SU-DHL-6 (cell line): ENCODE data around the gene WWOX.

Source experiments
- H2AFZ ChIP-seq: fragments of 200-600 bp; sonication (generic); 2 replicates; pipeline ENCODE4 v1.6.1; 2014; ENCODE audit warnings: low read depth, mild to moderate bottlenecking, moderate library complexity, mixed read lengths, antibody characterized with exemption, low read length; ENCODE audit not compliant: severe bottlenecking
- H3F3A ChIP-seq: fragments of 200-600 bp; shearing (Covaris generic); 2 replicates; pipeline ENCODE4 v1.6.0; 2016; ENCODE audit warnings: antibody characterized with exemption, mild to moderate bottlenecking; ENCODE audit not compliant: insufficient read depth
- H3K27ac ChIP-seq: fragments of 200-600 bp; sonication (generic); 2 replicates; pipeline ENCODE4 v1.5.1; 2016; ENCODE audit warnings: low read depth, mild to moderate bottlenecking, low read length, moderate library complexity, mixed read lengths
- H3K27me3 ChIP-seq: fragments of 200-600 bp; sonication (generic), shearing (Covaris generic); 2 replicates; pipeline ENCODE4 v1.6.0; 2014; ENCODE audit warnings: mild to moderate bottlenecking, low read length
- H3K36me3 ChIP-seq: fragments of 200-600 bp; sonication (generic); 2 replicates; pipeline ENCODE4 v1.6.1; 2014; ENCODE audit warnings: mild to moderate bottlenecking, low read length, mixed read lengths
- H3K4me2 ChIP-seq: fragments of 300-600, 200-600 bp; shearing (Covaris generic), sonication (generic); 2 replicates; pipeline ENCODE4 v1.6.0; 2014; ENCODE audit warnings: low read length, low read depth, mild to moderate bottlenecking; ENCODE audit not compliant: poor library complexity, severe bottlenecking
- H3K4me3 ChIP-seq: fragments of 200-600 bp; sonication (generic); 2 replicates; pipeline ENCODE4 v1.5.1; 2014; ENCODE audit warnings: antibody characterized with exemption, low read length, mild to moderate bottlenecking, mixed read lengths; ENCODE audit not compliant: insufficient read depth, poor library complexity, severe bottlenecking
- H3K79me2 ChIP-seq: fragments of 200-600 bp; sonication (generic); 2 replicates; pipeline ENCODE4 v1.6.1; 2014; ENCODE audit warnings: mild to moderate bottlenecking, low read length, moderate library complexity; ENCODE audit not compliant: insufficient read depth
- H3K9ac ChIP-seq: fragments of 200-600 bp; sonication (generic); 2 replicates; pipeline ENCODE4 v1.7.0; 2014; ENCODE audit warnings: mild to moderate bottlenecking, low read length
- H3K9me2 ChIP-seq: fragments of 200-600 bp; sonication (generic); replicated peaks from 2 replicates; pipeline ENCODE4 v1.6.1; 2014; ENCODE audit warnings: low read length; ENCODE audit not compliant: insufficient read depth
- H3K9me3 ChIP-seq: fragments of 200-600 bp; sonication (generic); 2 replicates; pipeline ENCODE4 v1.6.1; 2014; ENCODE audit warnings: low read length, mixed read lengths; ENCODE audit not compliant: insufficient read depth
- H4K20me1 ChIP-seq: fragments of 200-600 bp; sonication (generic); 2 replicates; pipeline ENCODE4 v1.6.1; 2014; ENCODE audit warnings: low read depth, mild to moderate bottlenecking, antibody characterized with exemption, low read length, moderate library complexity, mixed read lengths
- EZH2phosphoT487 ChIP-seq: fragments of 200-600 bp; sonication (generic), shearing (Covaris generic); conservative IDR thresholded peaks from 2 replicates; pipeline ENCODE4 v1.6.1; 2018; ENCODE audit warnings: mild to moderate bottlenecking, antibody characterized with exemption, low read length, moderate library complexity, mixed read lengths
- TF ChIP-seq, protein P1 (sequence below): fragments of 200-600 bp; sonication (generic); IDR thresholded peaks from one replicate; pipeline ENCODE4 v1.5.1; 2017; ENCODE audit warnings: antibody characterized with exemption, mild to moderate bottlenecking, low read length, moderate library complexity; ENCODE audit not compliant: insufficient read depth, poor library complexity, severe bottlenecking

Gene WWOX

DNA sequence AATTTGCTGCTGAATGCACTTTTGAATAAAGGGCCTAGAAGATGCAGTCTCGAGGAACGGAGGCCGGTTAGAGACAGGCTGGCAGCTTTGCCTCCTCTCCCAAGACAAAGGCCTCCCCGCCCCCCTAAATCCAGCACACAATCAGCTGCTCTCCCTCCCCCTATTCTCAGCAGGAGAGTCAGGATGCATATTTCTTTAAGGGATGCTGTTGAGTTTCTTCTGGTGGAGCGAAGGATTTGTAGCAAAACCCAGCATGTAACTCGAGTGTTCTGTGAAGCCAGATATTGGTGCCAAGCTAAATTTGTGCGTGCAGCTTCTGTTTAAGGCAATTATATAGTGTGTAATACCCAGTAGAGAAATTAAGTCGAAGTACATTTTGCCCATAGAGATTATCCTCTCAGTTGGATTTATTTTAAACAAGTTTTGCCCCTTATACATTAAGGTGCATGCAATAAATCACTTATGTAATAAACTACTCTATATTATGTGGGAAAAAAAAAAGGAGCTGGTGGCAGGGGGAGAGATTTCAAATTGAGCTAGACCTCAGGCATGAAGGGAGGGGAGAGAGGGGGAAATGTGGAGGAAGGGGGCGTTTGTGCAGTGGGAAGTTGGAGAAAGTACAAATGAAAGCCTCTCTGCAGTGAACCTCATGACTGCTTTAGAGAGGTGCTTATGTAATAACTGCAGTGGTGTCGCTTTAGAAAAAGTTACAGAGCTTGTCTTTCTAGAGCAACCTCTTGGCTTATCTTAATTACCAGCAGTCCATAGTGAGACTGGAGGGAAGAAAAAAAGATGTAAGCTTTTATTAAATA is 901.9 kb downstream of the WWOX start:
- no peaks in the 10 kb centered on the region for H4K20me1 ChIP-seq
- TF ChIP-seq, protein P1, sequence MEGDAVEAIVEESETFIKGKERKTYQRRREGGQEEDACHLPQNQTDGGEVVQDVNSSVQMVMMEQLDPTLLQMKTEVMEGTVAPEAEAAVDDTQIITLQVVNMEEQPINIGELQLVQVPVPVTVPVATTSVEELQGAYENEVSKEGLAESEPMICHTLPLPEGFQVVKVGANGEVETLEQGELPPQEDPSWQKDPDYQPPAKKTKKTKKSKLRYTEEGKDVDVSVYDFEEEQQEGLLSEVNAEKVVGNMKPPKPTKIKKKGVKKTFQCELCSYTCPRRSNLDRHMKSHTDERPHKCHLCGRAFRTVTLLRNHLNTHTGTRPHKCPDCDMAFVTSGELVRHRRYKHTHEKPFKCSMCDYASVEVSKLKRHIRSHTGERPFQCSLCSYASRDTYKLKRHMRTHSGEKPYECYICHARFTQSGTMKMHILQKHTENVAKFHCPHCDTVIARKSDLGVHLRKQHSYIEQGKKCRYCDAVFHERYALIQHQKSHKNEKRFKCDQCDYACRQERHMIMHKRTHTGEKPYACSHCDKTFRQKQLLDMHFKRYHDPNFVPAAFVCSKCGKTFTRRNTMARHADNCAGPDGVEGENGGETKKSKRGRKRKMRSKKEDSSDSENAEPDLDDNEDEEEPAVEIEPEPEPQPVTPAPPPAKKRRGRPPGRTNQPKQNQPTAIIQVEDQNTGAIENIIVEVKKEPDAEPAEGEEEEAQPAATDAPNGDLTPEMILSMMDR = no peak
- TF ChIP-seq EZH2phosphoT487 = no peak
- no peak overlapping the region for H3K4me3 ChIP-seq

DNA sequence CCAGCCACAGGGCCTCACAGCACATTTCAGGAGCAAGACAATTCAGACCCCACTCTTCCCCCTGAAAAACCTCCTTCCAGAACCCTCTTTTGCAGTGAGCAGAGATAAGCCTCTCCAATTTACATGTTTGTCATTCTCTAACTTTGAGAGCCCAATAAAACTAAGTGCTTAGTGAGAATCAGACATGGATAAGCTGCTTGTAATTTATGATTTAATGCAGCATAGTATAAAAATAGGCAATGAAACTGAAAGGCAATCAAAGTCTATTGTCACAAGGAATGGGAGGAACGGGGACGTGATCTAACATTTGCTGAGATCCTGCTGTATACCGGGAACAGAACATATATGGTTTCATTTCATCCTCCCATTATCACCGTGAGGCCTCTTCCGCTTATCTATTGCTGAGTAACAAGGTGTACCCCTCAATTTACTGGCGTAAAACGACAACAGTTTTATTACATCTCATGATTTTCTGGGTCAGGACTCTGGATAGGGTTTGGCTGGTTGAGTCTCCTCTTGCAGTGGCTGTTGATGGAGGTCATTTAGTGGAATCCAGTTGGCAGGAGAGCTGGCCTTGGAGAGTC is 903.7 kb downstream of the WWOX start:
- no peaks in the 10 kb centered on the region for H3F3A ChIP-seq
- H3K79me2 ChIP-seq = no peaks in the 10 kb centered on the region
- H3K9me2 ChIP-seq = no peaks in the 10 kb centered on the region
- no peak overlapping the region for H3K9ac ChIP-seq
- H4K20me1 ChIP-seq = no peaks in the 10 kb centered on the region
- H3K4me3 ChIP-seq = no peak overlapping the region
- no peak overlapping the region for H3K27ac ChIP-seq
- no peaks in the 10 kb centered on the region for H3K9me3 ChIP-seq
- no peak for TF ChIP-seq EZH2phosphoT487
- TF ChIP-seq, protein P1 = no peak
- H3K4me2 ChIP-seq = no peak overlapping the region
- no peaks in the 10 kb centered on the region for H3K36me3 ChIP-seq
- H3K27me3 ChIP-seq = no peaks in the 10 kb centered on the region
- no peak overlapping the region for H2AFZ ChIP-seq

More for the DNA sequence above, 901.9 kb downstream of the WWOX start:
- no peaks in the 10 kb centered on the region for H3K9me2 ChIP-seq
- no peak overlapping the region for H3K9ac ChIP-seq
- no peak overlapping the region for H3K4me2 ChIP-seq
- no peaks in the 10 kb centered on the region for H3F3A ChIP-seq
- no peaks in the 10 kb centered on the region for H3K79me2 ChIP-seq
- no peaks in the 10 kb centered on the region for H3K27me3 ChIP-seq
- H3K36me3 ChIP-seq = no peaks in the 10 kb centered on the region
- no peak overlapping the region for H3K27ac ChIP-seq
- no peak overlapping the region for H2AFZ ChIP-seq
- no peaks in the 10 kb centered on the region for H3K9me3 ChIP-seq

DNA sequence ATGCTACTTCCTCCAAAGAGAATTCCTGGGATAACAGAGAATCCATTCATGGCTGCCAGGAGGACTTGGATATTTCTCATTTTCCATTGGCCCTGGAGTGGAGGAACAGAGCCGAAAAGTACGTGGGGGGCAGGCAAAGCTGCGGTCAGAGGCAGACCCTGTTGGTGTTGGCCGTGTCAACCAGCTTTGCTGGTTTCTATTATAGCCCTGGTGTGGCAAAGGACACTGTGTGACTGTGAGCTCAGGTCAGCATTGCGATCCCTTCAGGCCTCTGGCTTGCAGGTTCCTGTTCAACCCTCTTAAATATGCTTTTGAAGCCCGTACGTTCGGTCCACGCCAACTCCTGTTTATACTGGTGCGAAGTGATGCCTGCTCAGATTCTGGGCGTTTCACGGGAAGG is 904.9 kb downstream of the WWOX start:
- TF ChIP-seq, protein P1 = no peak
- no peak for TF ChIP-seq EZH2phosphoT487
- Histone ChIP-seq H3K27me3 (no peaks in the 10 kb centered on the region), H3K36me3 (no peaks in the 10 kb centered on the region), H3K9me2 (no peaks in the 10 kb centered on the region), H2AFZ (no peak overlapping the region), H3K27ac (no peak overlapping the region), H3K79me2 (no peaks in the 10 kb centered on the region), H3K4me3 (no peak overlapping the region), H3F3A (no peaks in the 10 kb centered on the region), H4K20me1 (no peaks in the 10 kb centered on the region), H3K9me3 (no peaks in the 10 kb centered on the region), H3K4me2 (no peak overlapping the region), H3K9ac (no peak overlapping the region)
